HEK293 (cell line): ENCODE measurements around the gene BCL7C.

Experiments
- AEBP2 ChIP-seq: fragments of 450-650 bp; formaldehyde crosslinking; IDR thresholded peaks from 2 replicates; pipeline ENCODE4 v1.5.1; 2016; ENCODE audit warnings: missing biosample characterization, missing genetic modification characterization, borderline replicate concordance
- ATF2 ChIP-seq: fragments of 450-650 bp; formaldehyde crosslinking; IDR thresholded peaks from 2 replicates; pipeline ENCODE4 v1.5.1; 2016; ENCODE audit warnings: missing biosample characterization, missing genetic modification characterization, low read depth
- FEZF1 ChIP-seq: fragments of 450-650 bp; formaldehyde crosslinking; IDR thresholded peaks from 2 replicates; pipeline ENCODE4 v1.5.1; 2016; ENCODE audit warnings: missing biosample characterization, missing genetic modification characterization
- GLIS1 ChIP-seq: fragments of 450-650 bp; formaldehyde crosslinking; IDR thresholded peaks from 2 replicates; pipeline ENCODE4 v1.5.1; 2016; ENCODE audit warnings: missing biosample characterization, missing genetic modification characterization
- HOXC10 ChIP-seq: sonication (generic); formaldehyde crosslinking; IDR thresholded peaks from 2 replicates; pipeline ENCODE4 v1.8.1; 2023; ENCODE audit warnings: mild to moderate bottlenecking, missing genetic modification reagents
- WT1 ChIP-seq: fragments of 450-650 bp; formaldehyde crosslinking; IDR thresholded peaks from 2 replicates; pipeline ENCODE4 v1.5.1; 2016; ENCODE audit warnings: missing biosample characterization, missing genetic modification characterization
- YY1 ChIP-seq: fragments of 450-650 bp; formaldehyde crosslinking; IDR thresholded peaks from 2 replicates; pipeline ENCODE4 v1.5.1; 2018; ENCODE audit warnings: missing biosample characterization, missing genetic modification characterization
- ZBTB20 ChIP-seq: fragments of 450-650 bp; formaldehyde crosslinking; IDR thresholded peaks from 2 replicates; pipeline ENCODE4 v1.5.1; 2016; ENCODE audit warnings: missing biosample characterization, missing genetic modification characterization
- ZBTB6 ChIP-seq: fragments of 450-650 bp; formaldehyde crosslinking; IDR thresholded peaks from 2 replicates; pipeline ENCODE4 v1.5.1; 2017; ENCODE audit warnings: missing biosample characterization, missing genetic modification characterization
- ZEB2 ChIP-seq: fragments of 450-650 bp; formaldehyde crosslinking; IDR thresholded peaks from 2 replicates; pipeline ENCODE4 v1.5.1; 2016; ENCODE audit warnings: missing biosample characterization, missing genetic modification characterization
- ZNF121 ChIP-seq: fragments of 450-650 bp; formaldehyde crosslinking; IDR thresholded peaks from 2 replicates; pipeline ENCODE4 v1.5.1; 2016; ENCODE audit warnings: missing biosample characterization, missing genetic modification characterization
- ZNF223 ChIP-seq: fragments of 450-650 bp; formaldehyde crosslinking; IDR thresholded peaks from 2 replicates; pipeline ENCODE4 v1.5.1; 2016; ENCODE audit warnings: missing biosample characterization, missing genetic modification characterization
- ZNF280D ChIP-seq: fragments of 450-650 bp; formaldehyde crosslinking; IDR thresholded peaks from 2 replicates; pipeline ENCODE4 v1.5.1; 2016; ENCODE audit warnings: missing biosample characterization, missing genetic modification characterization
- ZNF366 ChIP-seq: fragments of 450-650 bp; formaldehyde crosslinking; conservative IDR thresholded peaks from 2 replicates; pipeline ENCODE4 v1.5.1; 2016; ENCODE audit warnings: missing biosample characterization, missing genetic modification characterization
- ZNF398 ChIP-seq: fragments of 450-650 bp; formaldehyde crosslinking; IDR thresholded peaks from 2 replicates; pipeline ENCODE4 v1.5.1; 2017; ENCODE audit warnings: missing biosample characterization, missing genetic modification characterization
- ZNF660 ChIP-seq: fragments of 450-650 bp; IDR thresholded peaks from 2 replicates; pipeline ENCODE4 v1.5.1; 2018; ENCODE audit warnings: missing biosample characterization, mild to moderate bottlenecking, missing genetic modification characterization
- ZNF692 ChIP-seq: fragments of 450-650 bp; formaldehyde crosslinking; IDR thresholded peaks from 2 replicates; pipeline ENCODE4 v1.5.1; 2016; ENCODE audit warnings: missing biosample characterization, missing genetic modification characterization
- ZSCAN16 ChIP-seq: fragments of 450-650 bp; formaldehyde crosslinking; IDR thresholded peaks from 2 replicates; pipeline ENCODE4 v1.5.1; 2016; ENCODE audit warnings: missing biosample characterization, missing genetic modification characterization
- ZXDB ChIP-seq: fragments of 450-650 bp; formaldehyde crosslinking; IDR thresholded peaks from 2 replicates; pipeline ENCODE4 v1.5.1; 2016; ENCODE audit warnings: missing biosample characterization, missing genetic modification characterization

Gene BCL7C

GRCh38 chr16:30902029-30902972 is 8.4 kb upstream of the BCL7C start (continued):
- TF ChIP-seq ZBTB6 (no peak), FEZF1 (no peak), ZNF121 (tag by site-specific recombination) (no peak), ZNF366 (tag by site-specific recombination) (peak; percentile 50; the same call in 1 of the 2 replicates), ZNF692 (tag by site-specific recombination) (peak; percentile 24; the same call in 1 of the 2 replicates), ATF2 (tag by site-specific recombination) (no peak), YY1 (tag by site-specific recombination) (no peak), ZNF660 (tag by site-specific recombination) (no peak), ZBTB20 (tag by site-specific recombination) (no peak), ZNF223 (tag by site-specific recombination) (no peak), WT1 (tag by site-specific recombination) (no peak), ZXDB (tag by site-specific recombination) (0 out of 2 replicates have a peak, but pooled peaks have one; percentile 25), ZSCAN16 (tag by site-specific recombination) (no peak), HOXC10 (CRISPR knock-in tag) (no peak), AEBP2 (tag by site-specific recombination) (no peak), ZNF398 (0 out of 2 replicates have a peak, but pooled peaks have one; percentile 15), ZEB2 (tag by site-specific recombination) (0 out of 2 replicates have a peak, but pooled peaks have one; percentile 22), GLIS1 (tag by site-specific recombination) (no peak), ZNF280D (tag by site-specific recombination) (no peak)
